Measurements from ENCODE around the gene KNSTRN.

- TF ChIP-seq CTCF (conservative IDR thresholded peaks at IDR 0.05; ENCODE audit: low read depth in 2 of 2) (no peak), JUNB (IDR thresholded peaks at IDR 0.05; ENCODE audit: unreplicated experiment) (no peak), POLR2AphosphoS5 (IDR thresholded peaks at IDR 0.05; ENCODE audit: low read depth) (no peak), EZH2 (IDR thresholded peaks at IDR 0.05; ENCODE audit: low read depth, unreplicated experiment) (no peak), NANOG (IDR thresholded peaks at IDR 0.05; ENCODE audit: borderline replicate concordance) (no peak), EZH2phosphoT487 (IDR thresholded peaks at IDR 0.05; ENCODE audit: unreplicated experiment) (no peak), CREB1 (CRISPR knock-in tag; IDR thresholded peaks at IDR 0.05; ENCODE audit: low read depth) (no peak), ZNF331 (CRISPR knock-in tag; IDR thresholded peaks at IDR 0.05; ENCODE audit: low read depth) (no peak), STAT1 (IDR thresholded peaks at IDR 0.05; ENCODE audit: unreplicated experiment) (no peak)
Measured at GRCh38 chr15:40346579-40347558, 35.7 kb upstream of the KNSTRN start.

Data from GM23338 (cell line).